Hematopoietic multipotent progenitor cell treated with erythropoietin and hydrocortisone succinate and interleukin-3 and kit ligand, for 4 days (in vitro differentiated cells): ENCODE results near the gene HYI.

Source experiments
- DNase-seq: peaks from one replicate; pipeline ENCODE4 v3.0.0-alpha.2; 2015

Gene HYI

DNA sequence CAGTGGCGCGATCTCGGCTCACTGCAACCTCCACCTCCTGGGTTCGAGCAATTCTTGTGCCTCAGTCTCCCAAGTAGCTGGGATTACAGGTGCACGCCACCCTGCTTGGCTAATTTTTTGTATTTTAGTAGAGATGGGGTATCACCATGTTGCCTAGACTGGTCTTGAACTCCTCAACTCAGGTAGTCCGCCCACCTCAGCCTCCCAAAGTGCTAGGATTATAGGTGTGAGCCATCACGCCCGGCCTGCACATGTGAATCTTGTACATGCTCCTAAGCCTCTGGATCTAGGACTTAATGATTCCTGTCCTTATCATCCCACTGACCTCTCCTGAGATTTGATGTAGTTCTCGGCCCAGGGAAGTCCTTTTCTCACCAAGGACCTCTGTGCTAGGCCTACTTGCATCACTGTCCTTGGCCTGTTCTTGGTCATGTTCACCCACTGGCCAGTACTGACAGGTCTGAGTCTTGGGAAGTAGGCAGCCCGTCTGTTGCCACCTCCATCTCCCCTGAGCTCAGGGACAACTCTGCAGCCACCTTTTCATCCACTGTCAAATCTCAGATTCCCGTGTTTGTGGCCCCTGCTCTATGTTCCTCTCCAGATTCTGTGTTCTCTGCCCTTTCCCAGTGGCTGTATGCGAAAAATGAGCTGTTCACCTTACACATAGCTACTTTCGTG is 9.4 kb downstream of the HYI start:
- DNase-seq: no peak

DNA sequence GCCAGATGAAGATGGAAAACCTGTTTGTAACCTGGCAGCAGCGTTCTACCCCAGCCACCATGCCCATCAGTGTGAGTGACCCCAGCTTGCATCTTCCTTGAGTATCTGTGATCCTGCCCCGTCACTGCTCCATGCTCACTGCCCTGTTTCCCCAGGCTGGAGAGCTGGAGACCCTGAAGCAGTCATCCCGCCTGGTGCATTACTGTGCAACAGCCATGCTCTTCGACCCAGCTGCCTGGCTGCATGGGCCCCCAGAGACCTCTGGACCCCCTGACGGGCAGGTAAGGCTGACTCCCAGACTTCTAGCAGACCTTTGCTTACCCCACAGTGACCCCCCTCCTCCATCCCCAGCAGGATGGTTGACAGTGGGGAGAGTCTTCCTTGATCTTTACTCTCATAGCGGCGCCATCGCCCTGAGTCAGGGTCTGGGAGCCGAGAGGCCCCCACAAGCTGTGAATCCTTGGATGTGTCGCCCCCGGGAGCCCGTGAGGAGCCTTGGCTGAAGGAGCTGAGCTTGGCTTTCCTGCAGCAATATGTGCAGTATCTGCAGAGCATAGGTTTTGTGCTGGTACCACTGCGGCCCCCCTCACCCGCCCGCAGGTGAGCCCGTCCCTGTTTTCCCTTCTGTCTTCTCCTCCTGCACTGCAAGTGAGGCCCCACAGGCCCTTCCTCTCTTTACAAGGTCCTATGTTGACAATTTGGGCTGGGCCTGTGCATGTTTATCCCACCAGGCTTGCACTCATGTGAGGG is 10.4 kb downstream of the HYI start:
- DNase-seq: no peak

- no peak for DNase-seq
Measured at GRCh38 chr1:43442756-43443155, 11.0 kb downstream of the HYI start.

DNA sequence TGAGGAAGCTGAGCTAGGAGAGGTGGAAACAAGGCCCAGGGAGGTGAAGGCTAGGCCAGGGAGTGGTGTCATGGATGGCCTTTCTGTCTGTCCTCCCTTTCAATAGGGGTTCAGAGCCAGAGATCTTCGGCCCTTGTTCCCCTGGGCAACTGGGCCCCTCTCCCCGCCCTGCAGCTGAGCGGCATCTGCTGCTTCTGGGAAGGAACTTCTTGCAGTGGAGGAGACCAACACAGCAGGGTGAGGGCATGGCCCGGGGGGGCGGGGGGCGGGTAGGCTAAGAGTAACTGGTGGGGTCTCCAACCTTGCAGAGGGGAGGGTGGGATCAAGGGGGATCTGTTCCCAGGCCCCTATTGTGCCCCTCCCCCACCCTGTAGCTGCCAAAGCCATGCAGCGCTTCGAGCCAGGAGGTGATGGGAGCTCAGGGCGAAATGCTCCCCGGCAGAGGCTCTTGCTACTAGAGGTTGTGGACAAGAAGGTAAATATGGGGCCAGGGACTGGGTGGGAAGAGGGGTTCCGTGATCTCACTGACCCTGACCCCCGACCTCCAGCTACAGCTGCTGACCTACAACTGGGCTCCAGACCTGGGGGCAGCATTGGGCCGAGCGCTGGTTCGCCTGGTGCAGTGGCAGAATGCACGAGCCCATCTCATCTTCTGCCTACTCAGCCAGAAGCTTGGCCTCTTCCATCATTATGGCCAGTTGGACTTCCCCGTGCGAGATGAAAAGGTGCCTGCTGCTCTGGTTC is 11.7 kb downstream of the HYI start:
- no peak for DNase-seq

DNA sequence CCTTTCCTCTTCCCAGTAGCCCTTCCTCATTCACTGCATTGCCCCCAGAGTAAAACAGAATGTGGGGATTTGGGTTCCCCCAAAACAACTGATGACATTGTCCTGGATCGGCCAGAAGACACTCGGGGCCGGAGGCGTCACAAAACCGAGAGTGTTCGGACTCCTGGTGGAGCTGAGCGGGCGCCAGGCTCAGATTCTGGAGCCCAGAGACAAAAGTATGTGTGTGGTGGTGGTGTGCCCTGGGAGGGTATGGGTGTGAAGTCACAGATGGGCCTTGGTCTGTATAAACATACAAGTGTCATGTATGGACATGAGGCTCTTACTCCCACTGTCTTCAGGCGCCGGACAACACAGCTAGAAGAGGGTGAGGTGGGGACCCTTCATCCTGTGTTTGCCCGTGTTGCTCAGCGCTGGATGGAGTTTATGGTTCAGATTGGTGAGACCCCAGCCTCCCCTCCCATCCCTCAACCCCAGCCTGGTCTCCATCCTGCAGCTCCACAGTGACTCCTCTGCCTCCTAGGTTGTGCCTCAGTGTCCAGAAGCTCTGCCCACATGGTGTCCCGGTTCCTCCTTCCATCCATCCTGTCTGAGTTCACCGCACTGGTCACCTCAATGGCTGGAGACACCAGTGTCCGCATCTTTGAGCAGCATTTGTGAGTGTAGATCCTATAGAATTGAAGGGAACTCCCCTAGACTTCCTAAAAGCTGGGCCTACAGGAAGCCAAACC is 12.4 kb downstream of the HYI start:
- no peak for DNase-seq

- DNase-seq: no peak
Measured at GRCh38 chr1:43440358-43440757, 13.4 kb downstream of the HYI start.

- no peak for DNase-seq
Measured at GRCh38 chr1:43439781-43440180, 13.9 kb downstream of the HYI start.

DNA sequence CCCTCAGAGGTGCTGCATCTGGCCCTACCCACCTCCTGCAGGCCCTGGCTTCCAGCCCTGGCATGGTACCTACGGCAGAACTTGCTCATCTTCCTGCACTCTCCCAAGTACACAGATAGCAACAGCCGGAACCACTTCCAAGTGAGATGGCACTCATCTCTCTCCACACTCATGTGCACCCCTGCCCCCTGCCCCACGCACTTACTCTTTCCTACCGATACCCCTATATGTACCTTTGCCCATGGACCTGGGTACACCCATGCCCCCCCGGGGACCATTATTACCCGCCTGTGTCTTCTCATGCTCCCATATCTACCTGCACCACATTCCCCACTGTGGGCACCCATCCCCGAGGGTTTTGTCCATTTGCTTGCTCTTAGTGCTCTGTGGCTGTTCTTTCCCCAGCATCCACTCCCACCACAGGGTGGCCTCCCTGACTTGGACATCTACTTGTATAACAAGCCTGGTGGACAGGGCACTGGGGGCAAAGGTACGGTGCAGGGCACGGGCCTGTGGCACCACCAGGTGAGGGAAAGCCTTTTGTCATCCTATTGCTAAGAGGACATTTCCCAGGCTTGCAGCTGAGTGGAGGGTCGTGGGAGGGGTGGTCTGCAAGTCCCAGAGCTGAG is 14.7 kb downstream of the HYI start:
- no peak for DNase-seq

DNA sequence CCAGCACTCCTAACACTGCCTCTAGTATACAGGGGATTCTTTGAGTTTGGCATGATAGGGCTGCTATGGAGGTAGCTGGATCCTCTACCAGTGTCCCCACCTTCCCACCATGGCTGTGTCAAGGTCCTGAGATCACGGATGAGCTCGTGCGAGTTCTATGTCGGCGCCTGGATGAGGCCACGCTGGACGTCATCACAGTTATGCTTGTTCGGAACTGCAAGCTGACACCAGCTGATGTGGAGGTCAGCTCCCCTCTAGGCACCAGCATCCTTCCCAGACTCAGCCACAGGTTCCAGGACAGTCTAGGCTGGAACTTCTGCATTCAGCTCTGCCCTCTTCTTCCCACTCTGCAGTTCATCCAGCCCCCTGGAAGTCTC is 15.2 kb downstream of the HYI start:
- DNase-seq: no peak

DNA sequence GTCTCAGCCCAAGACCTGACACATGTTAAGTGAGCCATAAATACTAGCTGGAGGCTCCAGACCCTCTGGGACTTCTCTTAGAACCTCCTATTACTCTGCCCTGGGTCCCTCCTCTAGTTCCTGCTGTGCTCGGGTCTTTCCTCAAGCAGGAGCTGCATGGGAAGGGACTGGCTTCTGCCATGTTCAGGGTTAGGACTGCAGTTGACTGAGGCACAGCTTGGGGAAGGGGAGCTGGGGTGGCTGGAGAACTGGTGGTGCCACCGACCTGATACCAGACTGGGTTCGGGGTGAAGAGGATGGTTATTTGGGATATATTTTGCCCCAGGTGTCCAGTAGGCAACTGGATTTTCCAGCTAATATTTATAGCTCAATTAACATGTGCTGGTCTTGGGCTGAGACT is 15.7 kb downstream of the HYI start:
- DNase-seq: no peak

- no peak for DNase-seq
Measured at GRCh38 chr1:43437031-43437973, 16.4 kb downstream of the HYI start.

DNA sequence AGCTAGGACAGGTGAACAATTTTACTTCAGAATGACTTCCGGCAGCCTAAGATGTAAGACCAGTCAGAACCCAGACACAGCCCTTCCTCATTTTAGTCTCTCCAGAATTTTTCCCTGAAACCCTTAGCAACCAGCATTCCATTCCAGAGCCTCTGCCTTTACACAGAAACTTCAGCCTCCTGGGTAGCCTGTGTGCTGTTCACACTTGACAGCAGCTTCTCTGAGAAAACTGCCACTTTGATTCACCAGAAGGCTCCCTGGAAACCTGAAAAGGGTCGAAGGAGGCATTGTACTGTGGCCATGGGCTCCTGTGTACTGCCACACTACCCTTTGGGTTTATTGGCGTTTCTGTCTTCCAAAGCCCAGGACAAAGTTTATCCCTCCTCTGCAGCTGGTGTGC is 17.4 kb downstream of the HYI start:
- DNase-seq: no peak

GRCh38 chr1:43435146-43436145 is 18.3 kb downstream of the HYI start:
- no peak for DNase-seq

- DNase-seq: no peak
Measured at GRCh38 chr1:43434256-43434655, 19.5 kb downstream of the HYI start.

DNA sequence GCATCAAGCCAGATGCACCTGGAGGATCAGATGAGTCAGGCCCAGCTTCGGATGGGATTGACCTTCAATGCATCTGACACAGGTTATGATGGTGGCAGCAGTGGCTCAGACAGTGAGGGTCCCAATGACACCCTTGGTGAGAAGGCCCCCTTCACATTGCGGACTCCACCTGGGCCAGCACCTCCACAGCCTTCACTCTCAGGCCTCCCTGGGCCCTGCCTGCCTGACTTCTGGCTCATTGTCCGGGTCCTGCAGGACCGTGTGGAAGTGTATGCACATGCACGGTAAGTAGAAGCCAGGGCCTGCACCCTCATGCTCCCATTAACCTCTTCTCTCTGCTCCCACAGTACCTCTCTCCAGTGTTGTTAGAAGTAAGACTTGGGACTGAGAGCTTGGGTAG is 20.8 kb downstream of the HYI start:
- DNase-seq: no peak

DNA sequence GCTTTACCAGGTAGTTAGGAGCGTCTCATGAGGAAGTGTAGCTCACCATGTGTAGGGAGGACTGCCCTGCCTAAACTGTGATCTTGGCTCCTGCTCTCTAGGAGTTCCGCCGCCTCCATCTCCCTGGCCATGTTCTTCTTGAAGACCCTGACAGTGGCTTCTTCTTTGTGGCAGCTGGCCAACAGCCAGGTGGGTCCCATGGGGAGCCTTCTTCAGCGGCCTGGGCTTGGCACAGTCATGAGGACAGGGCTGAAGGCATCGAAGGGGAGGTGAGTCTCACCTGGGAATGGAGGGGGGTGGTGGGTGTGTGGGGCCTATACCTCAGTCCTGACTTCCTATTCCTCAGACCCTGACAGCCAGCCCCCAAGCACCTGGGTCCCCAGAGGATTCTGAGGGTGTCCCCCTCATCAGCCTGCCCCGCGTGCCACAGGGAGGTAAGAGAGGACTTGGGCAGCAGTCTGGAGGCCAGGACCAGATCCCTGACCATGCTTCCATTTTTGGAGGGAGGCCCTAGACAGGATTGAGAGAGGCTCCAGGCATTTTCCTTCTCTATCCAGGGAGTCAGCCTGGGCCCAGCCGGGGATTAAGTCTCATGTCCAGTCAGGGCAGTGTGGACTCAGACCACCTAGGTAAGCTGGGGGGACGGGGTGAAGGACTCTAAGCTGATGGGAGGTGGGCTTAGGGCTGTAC is 21.4 kb downstream of the HYI start:
- DNase-seq: no peak

GRCh38 chr1:43431676-43432075 is 22.1 kb downstream of the HYI start:
- no peak for DNase-seq

DNA sequence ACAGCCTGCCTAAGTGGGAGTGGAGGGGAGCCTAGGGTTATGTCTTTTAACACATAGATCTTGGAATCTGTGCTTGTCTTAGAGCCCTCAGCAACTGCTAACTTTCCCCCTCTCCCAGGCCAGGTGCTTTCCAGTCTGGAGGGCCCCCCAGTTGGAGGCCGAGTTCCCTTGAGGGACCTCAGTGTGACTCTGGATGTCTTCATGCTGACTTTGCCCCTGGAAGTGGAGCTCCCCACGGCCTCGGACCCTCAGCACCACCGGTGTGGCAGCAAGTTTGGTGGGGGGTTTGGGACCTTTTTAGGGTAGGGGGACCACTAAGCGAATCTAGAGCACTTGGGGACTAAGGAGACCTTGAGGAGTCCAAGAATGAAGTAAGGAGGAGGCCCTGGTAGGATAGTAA is 22.9 kb downstream of the HYI start:
- no peak for DNase-seq

GRCh38 chr1:43427941-43428340 is 25.8 kb downstream of the HYI start:
- DNase-seq: no peak

DNA sequence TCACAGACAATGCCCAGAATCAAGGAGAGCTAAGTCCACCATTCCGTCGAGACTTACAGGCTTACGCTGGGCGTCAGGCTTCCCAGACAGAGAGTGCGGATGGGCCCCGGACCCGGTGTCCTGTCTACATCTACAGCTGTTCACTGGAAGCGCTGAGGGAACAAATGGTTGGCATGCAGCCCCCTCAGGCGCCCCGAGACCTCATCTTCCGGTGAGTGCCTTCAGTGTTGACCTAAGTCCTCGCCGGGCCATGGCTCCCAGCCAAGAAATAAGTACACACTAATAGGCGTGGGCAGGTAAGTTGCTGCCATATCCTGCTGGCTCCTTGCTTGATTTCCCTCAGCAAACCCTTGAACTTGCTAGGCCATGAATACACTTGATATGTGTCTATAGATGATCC is 26.2 kb downstream of the HYI start:
- no peak for DNase-seq
